Brain microvascular endothelial cell (primary cell): ENCODE data around the gene ABCF1.
"Not testable (repeated sequence)": the region's sequence is repeated elsewhere in the genome, so short reads cannot be mapped to it uniquely, and the experiment has no call there.

Source experiments
- DNase-seq: peaks from one replicate; pipeline ENCODE4 v3.0.0-alpha.2; 2020
- H3K27ac ChIP-seq: fragments of 250-450 bp; sonication (Bioruptor Pico); 2 replicates; pipeline ENCODE4 v1.5.1; 2020; ENCODE audit warnings: mild to moderate bottlenecking, moderate library complexity
- H3K27me3 ChIP-seq: fragments of 250-450 bp; sonication (Bioruptor Pico); replicated peaks from 2 replicates; pipeline ENCODE4 v1.5.1; 2020; ENCODE audit warnings: mild to moderate bottlenecking
- H3K36me3 ChIP-seq: fragments of 250-450 bp; sonication (Bioruptor Pico); replicated peaks from 2 replicates; pipeline ENCODE4 v1.5.1; 2020; ENCODE audit warnings: mild to moderate bottlenecking
- H3K4me3 ChIP-seq: 2 replicates; pipeline ENCODE4 v1.5.1; 2011; ENCODE audit warnings: low read depth, mild to moderate bottlenecking, control low read depth, low read length, moderate library complexity
- CTCF ChIP-seq: IDR thresholded peaks from 2 replicates; pipeline ENCODE4 v1.5.1; 2011; ENCODE audit warnings: low read depth, mild to moderate bottlenecking, moderate library complexity, low read length, control low read depth, inconsistent platforms; ENCODE audit errors: missing control alignments
- in situ Hi-C: cut with HindIII; loops from 2 replicates; pipeline ENCODE4 v1.10.0; 2017; ENCODE audit warnings: low sequenced_read_pairs, low pct_ligation_motif_present

ABCF1 gene

GRCh38 chr6:30571075-30571761, at the start of gene ABCF1:
Gene ABCF1, plus strand, starts transcription at chr6:30571442. Its CDS starts 46 bp downstream, at chr6:30571488.
- no peaks in the 10 kb centered on the region for H3K27me3 ChIP-seq
- no peak for TF ChIP-seq CTCF
- in situ Hi-C loops = no loop called here
- DNase-seq = peak; percentile 95
- peaks cover 4% of the 10 kb centered on the region for H3K36me3 ChIP-seq
- H3K27ac ChIP-seq = peak within 1 kb of the TSS; percentile 97
- H3K4me3 ChIP-seq = peak within 1 kb of the TSS; percentile 96

DNA sequence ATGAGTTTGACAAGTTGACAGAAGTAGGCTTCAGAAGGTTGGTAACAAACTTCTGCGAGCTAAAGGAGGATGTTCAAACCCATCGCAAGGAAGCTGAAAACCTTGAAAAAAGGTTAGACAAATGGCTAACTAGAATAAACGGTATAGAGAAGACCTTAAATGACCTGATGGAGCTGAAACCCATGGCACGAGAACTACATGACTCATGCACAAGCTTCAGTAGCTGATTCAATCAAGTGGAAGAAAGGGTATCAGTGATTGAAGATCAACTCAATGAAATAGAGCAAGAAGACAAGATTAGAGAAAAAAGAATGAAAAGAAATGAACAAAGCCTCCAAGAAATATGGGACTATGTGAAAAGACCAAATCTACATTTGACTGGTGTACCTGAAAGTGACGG, 49.3 kb upstream of the ABCF1 start:
- H3K4me3 ChIP-seq, H3K27ac ChIP-seq, in situ Hi-C loops, H3K27me3 ChIP-seq, H3K36me3 ChIP-seq: not testable (repeated sequence)
- peak; percentile 22 for DNase-seq

DNA sequence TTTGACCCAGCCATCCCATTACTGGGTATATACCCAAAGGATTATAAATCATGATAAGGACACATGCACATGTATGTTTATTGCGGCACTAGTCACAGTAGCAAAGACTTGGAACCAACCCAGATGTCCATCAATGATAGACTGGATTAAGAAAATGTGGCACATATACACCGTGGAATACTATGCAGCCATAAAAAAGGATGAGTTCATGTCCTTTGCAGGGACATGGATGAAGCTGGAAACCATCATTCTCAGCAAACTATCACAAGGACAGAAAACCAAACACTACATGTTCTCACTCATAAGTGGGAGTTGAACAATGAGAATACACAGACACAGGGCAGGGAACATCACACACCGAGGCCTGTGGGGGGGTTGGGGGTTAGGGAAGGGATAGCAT, 44.8 kb upstream of the ABCF1 start:
- H3K27ac ChIP-seq, in situ Hi-C loops, H3K4me3 ChIP-seq, H3K36me3 ChIP-seq, H3K27me3 ChIP-seq, DNase-seq: not testable (repeated sequence)

GRCh38 chr6:30529349-30529875, 41.8 kb upstream of the ABCF1 start:
- DNase-seq, H3K27me3 ChIP-seq, H3K27ac ChIP-seq, H3K36me3 ChIP-seq, in situ Hi-C loops, H3K4me3 ChIP-seq: not testable (repeated sequence)

DNA sequence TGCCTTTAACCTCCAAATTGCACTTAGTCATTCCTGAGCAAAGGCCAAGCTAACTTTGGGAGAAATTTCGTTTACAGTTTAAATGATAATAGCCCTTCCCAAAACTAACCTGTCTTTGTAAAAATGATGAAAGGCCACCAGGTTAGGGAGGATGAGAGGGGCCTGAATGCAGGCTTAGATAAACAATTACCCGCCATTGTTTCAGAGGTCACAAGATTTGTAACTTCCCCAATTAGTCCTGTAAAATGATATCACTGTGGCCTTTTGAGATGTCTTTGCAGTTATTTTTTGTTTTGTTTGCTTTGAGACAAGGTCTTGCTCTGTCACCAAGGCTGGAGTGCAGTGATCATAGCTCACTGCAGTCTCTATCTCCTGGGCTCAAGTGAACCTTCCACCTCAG, 41.2 kb upstream of the ABCF1 start:
- no peak overlapping the region for H3K4me3 ChIP-seq
- H3K27me3 ChIP-seq = no peaks in the 10 kb centered on the region
- no peak for TF ChIP-seq CTCF
- in situ Hi-C loops = no loop called here
- no peaks in the 10 kb centered on the region for H3K36me3 ChIP-seq
- no peak for DNase-seq
- no peak overlapping the region for H3K27ac ChIP-seq

DNA sequence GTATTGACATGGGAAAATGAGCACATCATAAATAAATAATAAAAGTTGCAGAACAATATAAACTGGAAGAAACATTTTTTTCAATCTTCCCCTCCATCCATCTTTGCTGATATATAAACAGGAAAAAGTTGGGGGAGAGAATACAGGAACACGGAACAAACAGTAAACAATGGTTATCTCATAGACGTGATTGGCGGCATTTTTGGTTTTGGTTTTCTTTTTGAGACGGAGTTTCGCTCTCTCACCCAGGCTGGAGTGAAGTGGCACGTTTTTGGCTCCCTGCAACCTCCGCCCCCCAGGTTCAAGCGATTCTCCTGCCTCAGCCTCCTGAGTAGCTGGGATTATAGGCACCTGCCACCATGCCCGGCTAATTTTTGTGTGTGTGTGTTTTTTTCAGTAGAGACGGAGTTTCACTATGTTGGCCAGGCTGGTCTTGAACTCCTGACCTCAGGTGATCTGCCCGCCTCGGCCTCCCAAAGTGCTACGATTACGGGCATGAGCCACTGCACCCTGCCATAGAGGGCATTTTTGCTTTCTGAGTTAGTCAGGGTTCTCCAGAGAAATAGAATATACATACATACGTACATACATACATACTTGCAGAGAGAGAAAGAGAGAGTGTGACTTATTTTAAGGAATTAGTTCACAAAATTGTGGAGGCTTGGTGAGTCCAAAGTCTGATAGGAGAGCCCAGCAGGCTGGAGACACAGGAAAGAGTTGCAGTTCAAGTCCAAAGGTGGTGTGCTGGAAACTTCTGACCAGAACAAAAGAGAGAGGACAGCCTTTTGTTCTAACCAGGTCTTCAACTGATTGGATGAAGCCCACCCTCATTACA, 37.6 kb upstream of the ABCF1 start:
- Histone ChIP-seq H3K27me3 (no peaks in the 10 kb centered on the region), H3K27ac (no peak overlapping the region), H3K4me3 (no peak overlapping the region), H3K36me3 (no peaks in the 10 kb centered on the region)
- in situ Hi-C loops = no loop called here
- TF ChIP-seq CTCF = no peak
- DNase-seq = no peak

DNA sequence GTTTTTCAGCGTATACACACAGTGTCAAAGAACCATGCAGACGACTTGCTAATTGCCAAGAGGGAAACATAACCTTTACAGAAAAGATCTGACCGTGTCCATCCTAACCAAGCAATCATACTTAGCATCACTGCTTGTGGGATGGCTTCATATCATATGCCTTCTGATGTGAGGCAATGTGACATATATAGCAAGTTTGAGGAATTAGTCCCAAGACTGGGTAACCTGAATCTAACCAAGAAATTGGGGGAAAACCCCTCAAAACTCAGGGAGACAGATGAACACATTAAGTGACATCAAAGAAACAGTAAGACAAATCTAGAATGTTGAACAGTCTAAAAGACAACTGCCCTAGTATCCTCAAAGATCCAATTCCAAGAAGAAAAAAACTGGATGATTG, 33.3 kb upstream of the ABCF1 start:
- Histone ChIP-seq H3K27ac (no peak overlapping the region), H3K36me3 (no peaks in the 10 kb centered on the region), H3K4me3 (no peak overlapping the region), H3K27me3 (no peaks in the 10 kb centered on the region)
- in situ Hi-C loops = no loop called here
- TF ChIP-seq CTCF = no peak
- no peak for DNase-seq
